Measurements from ENCODE around the gene MLN.

GRCh38 chr6:33787346-33787953 is 16.4 kb downstream of the MLN start:
- TF ChIP-seq, protein P1, sequence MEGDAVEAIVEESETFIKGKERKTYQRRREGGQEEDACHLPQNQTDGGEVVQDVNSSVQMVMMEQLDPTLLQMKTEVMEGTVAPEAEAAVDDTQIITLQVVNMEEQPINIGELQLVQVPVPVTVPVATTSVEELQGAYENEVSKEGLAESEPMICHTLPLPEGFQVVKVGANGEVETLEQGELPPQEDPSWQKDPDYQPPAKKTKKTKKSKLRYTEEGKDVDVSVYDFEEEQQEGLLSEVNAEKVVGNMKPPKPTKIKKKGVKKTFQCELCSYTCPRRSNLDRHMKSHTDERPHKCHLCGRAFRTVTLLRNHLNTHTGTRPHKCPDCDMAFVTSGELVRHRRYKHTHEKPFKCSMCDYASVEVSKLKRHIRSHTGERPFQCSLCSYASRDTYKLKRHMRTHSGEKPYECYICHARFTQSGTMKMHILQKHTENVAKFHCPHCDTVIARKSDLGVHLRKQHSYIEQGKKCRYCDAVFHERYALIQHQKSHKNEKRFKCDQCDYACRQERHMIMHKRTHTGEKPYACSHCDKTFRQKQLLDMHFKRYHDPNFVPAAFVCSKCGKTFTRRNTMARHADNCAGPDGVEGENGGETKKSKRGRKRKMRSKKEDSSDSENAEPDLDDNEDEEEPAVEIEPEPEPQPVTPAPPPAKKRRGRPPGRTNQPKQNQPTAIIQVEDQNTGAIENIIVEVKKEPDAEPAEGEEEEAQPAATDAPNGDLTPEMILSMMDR (IDR thresholded peaks at IDR 0.05; ENCODE audit: poor library complexity, severe bottlenecking) = no peak
- TF ChIP-seq EP300 (conservative IDR thresholded peaks at IDR 0.05; ENCODE audit: poor library complexity, severe bottlenecking) = no peak
- no peak for TF ChIP-seq EZH2 (IDR thresholded peaks at IDR 0.05; ENCODE audit: borderline replicate concordance, insufficient read depth, low read length, poor library complexity, severe bottlenecking)
- no peak for TF ChIP-seq SMC3 (conservative IDR thresholded peaks at IDR 0.05; ENCODE audit: poor library complexity)
- TF ChIP-seq POLR2AphosphoS5 (IDR thresholded peaks at IDR 0.05) = no peak
- TF ChIP-seq MXI1 (conservative IDR thresholded peaks at IDR 0.05; ENCODE audit: poor library complexity, severe bottlenecking) = no peak
- TF ChIP-seq RAD21 (conservative IDR thresholded peaks at IDR 0.05) = no peak

Measured in neural cell (in vitro differentiated cells).